HepG2 (cell line): Measurements from ENCODE around the gene NT5M. TPM values are rescaled to one million over a fixed set of nuclear protein-coding genes. Genes with fewer than 3 reads are reported as not detected.

Experiments used
- CEBPB ChIP-seq: IDR thresholded peaks from 2 replicates; pipeline ENCODE4 v1.6.1; 2011; ENCODE audit warnings: low read depth, low read length, improper control_type of control experiment, borderline replicate concordance
- GATAD2A ChIP-seq: IDR thresholded peaks from 2 replicates; pipeline ENCODE4 v1.6.1; 2016
- HDAC1 ChIP-seq: sonication (generic); formaldehyde crosslinking; IDR thresholded peaks from 2 replicates; pipeline ENCODE4 v1.5.1; 2020; ENCODE audit warnings: mild to moderate bottlenecking, missing genetic modification reagents
- HHEX ChIP-seq: IDR thresholded peaks from 2 replicates; pipeline ENCODE4 v1.6.1; 2016; ENCODE audit warnings: control low read depth
- HNF4A ChIP-seq: sonication (generic); formaldehyde crosslinking; IDR thresholded peaks from 2 replicates; pipeline ENCODE4 v1.4.0; 2020; ENCODE audit warnings: missing genetic modification reagents
- MBNL3 ChIP-seq: fragments of 250-450 bp; sonication (Bioruptor Pico); conservative IDR thresholded peaks from 2 replicates; pipeline ENCODE4 v1.8.0; 2022; ENCODE audit warnings: mild to moderate bottlenecking, inconsistent platforms
- NFIB ChIP-seq: sonication (generic); formaldehyde crosslinking; IDR thresholded peaks from 2 replicates; pipeline ENCODE4 v1.9.0; 2021; ENCODE audit warnings: missing genetic modification reagents, mild to moderate bottlenecking, borderline replicate concordance
- RORA ChIP-seq: sonication (generic); formaldehyde crosslinking; IDR thresholded peaks from 2 replicates; pipeline ENCODE4 v1.5.0; 2020; ENCODE audit warnings: mild to moderate bottlenecking, missing genetic modification reagents, moderate library complexity
- ZBTB7A ChIP-seq: sonication (generic); formaldehyde crosslinking; IDR thresholded peaks from 2 replicates; pipeline ENCODE4 v1.8.0; 2022; ENCODE audit warnings: mild to moderate bottlenecking, missing genetic modification reagents
- ZMYM2 ChIP-seq: sonication (generic); formaldehyde crosslinking; IDR thresholded peaks from 2 replicates; pipeline ENCODE4 v1.8.0; 2022; ENCODE audit warnings: mild to moderate bottlenecking, missing genetic modification reagents
- ZNF274 ChIP-seq: sonication (generic); formaldehyde crosslinking; IDR thresholded peaks from 2 replicates; pipeline ENCODE4 v1.5.1; 2020; ENCODE audit warnings: mild to moderate bottlenecking, missing genetic modification reagents
- ZNF432 ChIP-seq: sonication (generic); formaldehyde crosslinking; IDR thresholded peaks from 2 replicates; pipeline ENCODE4 v1.5.0; 2020; ENCODE audit warnings: missing genetic modification reagents, mild to moderate bottlenecking, borderline replicate concordance
- ZNF614 ChIP-seq: IDR thresholded peaks from 2 replicates; pipeline ENCODE4 v1.6.1; 2018; ENCODE audit warnings: missing biosample characterization, missing genetic modification reagents, inconsistent platforms, borderline replicate concordance
- ZNF713 ChIP-seq: sonication (generic); formaldehyde crosslinking; IDR thresholded peaks from 2 replicates; pipeline ENCODE4 v1.4.0; 2020; ENCODE audit warnings: mild to moderate bottlenecking, missing genetic modification reagents
- ZXDC ChIP-seq: sonication (generic); formaldehyde crosslinking; IDR thresholded peaks from 2 replicates; pipeline ENCODE4 v1.5.0; 2020; ENCODE audit warnings: mild to moderate bottlenecking, missing genetic modification reagents
- polyA plus RNA-seq, 8 experiments: library from polyadenylated mRNA; depleted of rRNA in 3 of 8; stranded (reverse) in 7 of 8; unstranded in 1 of 8; fragments of >200 nt; fragmentation: Illumina TruSeq in 4 of 8; extraction: Trizol in 4 of 8; gene quantifications; 2 replicates each; pipeline versions ENCODE4 v1.2.1 to v1.2.3, GENCODE V29; 2011 to 2016; ENCODE audit warnings: low read depth in 4 of 8, missing spikeins in 1 of 8, mixed read lengths in 1 of 8; ENCODE audit not compliant: insufficient read depth in 1 of 8
- total RNA-seq, 5 experiments: library from RNA; depleted of rRNA; stranded (reverse); fragments of >200 nt; fragmentation: Illumina TruSeq; extraction: Trizol; gene quantifications; 2 replicates each; pipeline ENCODE4 v1.2.3, GENCODE V29; 2016; ENCODE audit warnings: low read depth in 1 of 5
- TF ChIP-seq, protein P1 (sequence below): sonication (generic); formaldehyde crosslinking; IDR thresholded peaks from 2 replicates; pipeline ENCODE4 v1.5.1; 2020; ENCODE audit warnings: mild to moderate bottlenecking, missing genetic modification reagents
- TF ChIP-seq, protein P2 (sequence below): sonication (generic); formaldehyde crosslinking; IDR thresholded peaks from 2 replicates; pipeline ENCODE4 v1.4.0; 2020; ENCODE audit warnings: missing genetic modification reagents
- TF ChIP-seq, protein P3 (sequence below): sonication (generic); formaldehyde crosslinking; IDR thresholded peaks from 2 replicates; pipeline ENCODE4 v1.8.1; 2023; ENCODE audit warnings: mild to moderate bottlenecking, missing genetic modification reagents, borderline replicate concordance

NT5M gene
- total and polyA plus RNA-seq, 2 of the 13 experiments (the other 11 are each of a cell fraction or from before 2014, with no cell fraction given) = 0.55 to 0.78 TPM

DNA sequence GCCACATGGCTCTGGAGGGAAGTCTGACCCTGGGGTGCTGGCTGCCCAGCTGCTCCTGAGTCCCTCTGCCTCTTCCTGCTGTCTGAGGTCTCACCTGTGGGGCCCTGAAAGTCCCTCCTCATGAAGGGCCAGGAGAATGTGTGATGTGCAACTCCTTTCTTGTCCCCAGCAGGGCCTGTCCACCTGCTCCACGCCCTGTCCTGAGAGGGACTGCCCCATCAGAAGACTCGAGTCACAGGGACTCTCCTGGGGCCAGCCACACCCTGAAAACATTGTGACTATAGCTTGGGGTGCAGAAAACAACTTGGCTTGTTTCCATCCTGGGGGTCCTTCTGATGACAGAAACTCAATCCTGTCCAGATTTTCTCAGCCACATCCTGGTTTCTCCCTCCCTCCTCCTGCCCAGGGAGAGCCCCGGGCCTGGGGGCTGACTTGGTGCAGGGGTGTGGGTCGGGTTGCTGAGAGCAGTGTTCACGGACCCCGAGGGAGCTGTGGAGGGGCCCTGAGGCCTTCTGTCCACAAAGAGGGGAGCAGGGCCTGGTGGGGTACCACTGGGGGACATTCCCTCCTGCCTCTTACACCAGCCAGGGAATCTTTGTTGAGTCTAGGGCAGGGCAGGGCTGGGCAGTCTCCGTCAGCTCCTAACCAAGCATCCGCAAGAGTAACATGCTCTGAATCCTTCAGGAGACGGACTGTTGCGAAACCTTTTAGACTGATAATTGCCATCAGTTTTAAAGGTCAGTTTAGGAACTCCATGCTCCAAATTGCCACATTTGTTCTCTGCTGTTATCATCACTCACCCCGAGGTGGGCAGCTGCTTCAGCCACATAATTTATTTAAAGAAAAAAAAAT is 45.9 kb downstream of the NT5M start (continued):
- TF ChIP-seq, protein P1, sequence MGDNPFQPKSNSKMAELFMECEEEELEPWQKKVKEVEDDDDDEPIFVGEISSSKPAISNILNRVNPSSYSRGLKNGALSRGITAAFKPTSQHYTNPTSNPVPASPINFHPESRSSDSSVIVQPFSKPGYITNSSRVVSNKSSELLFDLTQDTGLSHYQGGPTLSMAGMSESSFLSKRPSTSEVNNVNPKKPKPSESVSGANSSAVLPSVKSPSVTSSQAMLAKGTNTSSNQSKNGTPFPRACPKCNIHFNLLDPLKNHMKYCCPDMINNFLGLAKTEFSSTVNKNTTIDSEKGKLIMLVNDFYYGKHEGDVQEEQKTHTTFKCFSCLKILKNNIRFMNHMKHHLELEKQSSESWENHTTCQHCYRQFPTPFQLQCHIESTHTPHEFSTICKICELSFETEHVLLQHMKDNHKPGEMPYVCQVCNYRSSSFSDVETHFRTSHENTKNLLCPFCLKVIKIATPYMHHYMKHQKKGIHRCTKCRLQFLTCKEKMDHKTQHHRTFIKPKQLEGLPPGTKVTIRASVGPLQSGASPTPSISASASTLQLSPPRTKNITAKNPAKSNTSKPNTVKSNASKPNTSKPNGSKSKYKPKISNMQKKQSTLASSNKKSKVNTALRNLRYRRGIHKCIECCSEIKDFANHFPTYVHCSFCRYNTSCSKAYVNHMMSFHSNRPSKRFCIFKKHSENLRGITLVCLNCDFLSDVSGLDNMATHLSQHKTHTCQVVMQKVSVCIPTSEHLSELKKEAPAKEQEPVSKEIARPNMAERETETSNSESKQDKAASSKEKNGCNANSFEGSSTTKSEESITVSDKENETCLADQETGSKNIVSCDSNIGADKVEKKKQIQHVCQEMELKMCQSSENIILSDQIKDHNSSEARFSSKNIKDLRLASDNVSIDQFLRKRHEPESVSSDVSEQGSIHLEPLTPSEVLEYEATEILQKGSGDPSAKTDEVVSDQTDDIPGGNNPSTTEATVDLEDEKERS (CRISPR knock-in tag) = no peak
- TF ChIP-seq HNF4A (CRISPR knock-in tag) = peak; percentile 25; the same call in 1 of the 2 replicates
- no peak for TF ChIP-seq ZNF614 (CRISPR knock-in tag)
- 0 out of 2 replicates have a peak, but pooled peaks have one; percentile 26 for TF ChIP-seq ZXDC (CRISPR knock-in tag)
- TF ChIP-seq, protein P2, sequence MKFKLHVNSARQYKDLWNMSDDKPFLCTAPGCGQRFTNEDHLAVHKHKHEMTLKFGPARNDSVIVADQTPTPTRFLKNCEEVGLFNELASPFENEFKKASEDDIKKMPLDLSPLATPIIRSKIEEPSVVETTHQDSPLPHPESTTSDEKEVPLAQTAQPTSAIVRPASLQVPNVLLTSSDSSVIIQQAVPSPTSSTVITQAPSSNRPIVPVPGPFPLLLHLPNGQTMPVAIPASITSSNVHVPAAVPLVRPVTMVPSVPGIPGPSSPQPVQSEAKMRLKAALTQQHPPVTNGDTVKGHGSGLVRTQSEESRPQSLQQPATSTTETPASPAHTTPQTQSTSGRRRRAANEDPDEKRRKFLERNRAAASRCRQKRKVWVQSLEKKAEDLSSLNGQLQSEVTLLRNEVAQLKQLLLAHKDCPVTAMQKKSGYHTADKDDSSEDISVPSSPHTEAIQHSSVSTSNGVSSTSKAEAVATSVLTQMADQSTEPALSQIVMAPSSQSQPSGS (CRISPR knock-in tag) = no peak
- TF ChIP-seq, protein P3, sequence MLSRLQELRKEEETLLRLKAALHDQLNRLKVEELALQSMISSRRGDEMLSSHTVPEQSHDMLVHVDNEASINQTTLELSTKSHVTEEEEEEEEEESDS = no peak
- TF ChIP-seq MBNL3 (CRISPR knock-in tag) = no peak
- TF ChIP-seq RORA (CRISPR knock-in tag) = no peak
- no peak for TF ChIP-seq ZBTB7A (CRISPR knock-in tag)
- TF ChIP-seq ZNF432 (CRISPR knock-in tag) = no peak
- peak; percentile 40; the same call in 1 of the 2 replicates for TF ChIP-seq GATAD2A
- no peak for TF ChIP-seq ZMYM2 (CRISPR knock-in tag)
- TF ChIP-seq NFIB (CRISPR knock-in tag) = no peak
- TF ChIP-seq ZNF713 = no peak
- TF ChIP-seq CEBPB = peak; percentile 94
- 0 out of 2 replicates have a peak, but pooled peaks have one; percentile 21 for TF ChIP-seq HDAC1 (CRISPR knock-in tag)
- no peak for TF ChIP-seq HHEX (CRISPR knock-in tag)
- TF ChIP-seq ZNF274 (CRISPR knock-in tag) = no peak
